HFFc6 (cell line): ENCODE data around the gene MAGEL2. TPM values are rescaled to one million over a fixed set of nuclear protein-coding genes. Genes with fewer than 3 reads are reported as not detected.

Experiments used
- DNase-seq: peaks from one replicate; pipeline ENCODE4 v3.0.0-alpha.2; 2018
- H3K27ac Mint-ChIP-seq: 2 replicates; pipeline ENCODE4 v1.8.0; 2020; ENCODE audit warnings: mild to moderate bottlenecking, mixed read lengths
- H3K27me3 Mint-ChIP-seq: 2 replicates; pipeline ENCODE4 v1.8.0; 2021; ENCODE audit warnings: mild to moderate bottlenecking, moderate library complexity, mixed read lengths; ENCODE audit not compliant: insufficient read depth
- H3K36me3 Mint-ChIP-seq: 2 replicates; pipeline ENCODE4 v1.8.0; 2021; ENCODE audit warnings: low read depth, mixed read lengths
- H3K4me1 Mint-ChIP-seq: 2 replicates; pipeline ENCODE4 v1.8.0; 2020; ENCODE audit warnings: low read depth, mixed read lengths
- H3K4me3 Mint-ChIP-seq: 2 replicates; pipeline ENCODE4 v1.8.0; 2020; ENCODE audit warnings: mild to moderate bottlenecking, moderate library complexity, mixed read lengths
- H3K9me3 Mint-ChIP-seq: 2 replicates; pipeline ENCODE4 v1.8.0; 2020; ENCODE audit warnings: mild to moderate bottlenecking, mixed read lengths
- CTCF ChIP-seq: fragments of 200-600 bp; sonication (generic); IDR thresholded peaks from 2 replicates; pipeline ENCODE4 v1.5.0; 2021; ENCODE audit warnings: antibody characterized with exemption, mild to moderate bottlenecking
- total RNA-seq, 6 experiments: library from RNA; stranded (reverse); fragmentation: NEBNext Ultra II Directional; extraction: Animal tissue kit (Norgen Biotek cat#: 25700); gene quantifications; 2 replicates in 1 of 6; 3 replicates in 5 of 6; pipeline ENCODE4 v1.2.3, GENCODE V29; 2021

MAGEL2 gene
- total RNA-seq, 6 experiments from 2014 or later = 0.08 to 0.11 TPM; not detected in 4

GRCh38 chr15:23642413-23643044 is 5.1 kb downstream of the MAGEL2 start:
- Mint-ChIP-seq H3K27ac (no peak overlapping the region), H3K36me3 (no peaks in the 10 kb centered on the region), H3K4me1 (peaks cover 8% of the 10 kb centered on the region; the same call in 1 of the 2 replicates), H3K27me3 (peaks cover 2% of the 10 kb centered on the region; the same call in 1 of the 2 replicates), H3K9me3 (peaks cover 4% of the 10 kb centered on the region; the same call in 1 of the 2 replicates), H3K4me3 (no peak overlapping the region)
- DNase-seq = peak; percentile 46
- TF ChIP-seq CTCF = peak; percentile 90

GRCh38 chr15:23634181-23634580 is 13.5 kb downstream of the MAGEL2 start:
- Mint-ChIP-seq H3K27ac (no peak overlapping the region), H3K27me3 (peaks cover 2% of the 10 kb centered on the region; the same call in 1 of the 2 replicates), H3K36me3 (no peaks in the 10 kb centered on the region), H3K4me1 (no peaks in the 10 kb centered on the region), H3K4me3 (no peak overlapping the region), H3K9me3 (no peaks in the 10 kb centered on the region; the same call in 1 of the 2 replicates)
- no peak for DNase-seq
- no peak for TF ChIP-seq CTCF

GRCh38 chr15:23629234-23629805 is 18.3 kb downstream of the MAGEL2 start:
- H3K4me3 Mint-ChIP-seq = no peak overlapping the region
- no peaks in the 10 kb centered on the region for H3K36me3 Mint-ChIP-seq
- no peaks in the 10 kb centered on the region for H3K4me1 Mint-ChIP-seq
- no peaks in the 10 kb centered on the region; the same call in 1 of the 2 replicates for H3K9me3 Mint-ChIP-seq
- H3K27ac Mint-ChIP-seq = no peak overlapping the region
- DNase-seq = no peak
- H3K27me3 Mint-ChIP-seq = no peaks in the 10 kb centered on the region
- peak; percentile 72 for TF ChIP-seq CTCF

- no peak overlapping the region for H3K27ac Mint-ChIP-seq
- H3K9me3 Mint-ChIP-seq = no peaks in the 10 kb centered on the region; the same call in 1 of the 2 replicates
- TF ChIP-seq CTCF = no peak
- no peaks in the 10 kb centered on the region for H3K36me3 Mint-ChIP-seq
- no peak for DNase-seq
- no peaks in the 10 kb centered on the region for H3K4me1 Mint-ChIP-seq
- H3K4me3 Mint-ChIP-seq = no peak overlapping the region
- H3K27me3 Mint-ChIP-seq = no peaks in the 10 kb centered on the region
These were observed 18.9 kb downstream of the MAGEL2 start for GRCh38 chr15:23628612-23629233.

- peaks cover 15% of the 10 kb centered on the region for H3K9me3 Mint-ChIP-seq
- no peak for DNase-seq
- no peak overlapping the region for H3K4me3 Mint-ChIP-seq
- no peaks in the 10 kb centered on the region for H3K4me1 Mint-ChIP-seq
- H3K27me3 Mint-ChIP-seq = no peaks in the 10 kb centered on the region
- no peak overlapping the region for H3K27ac Mint-ChIP-seq
- peaks cover 8% of the 10 kb centered on the region; the same call in 1 of the 2 replicates for H3K36me3 Mint-ChIP-seq
- no peak for TF ChIP-seq CTCF
These were observed 31.1 kb downstream of the MAGEL2 start for GRCh38 chr15:23616536-23616935.
